Karpas-422 (cell line): Measurements from ENCODE around the gene CRB2. TPM values are rescaled to one million over a fixed set of nuclear protein-coding genes. Genes with fewer than 3 reads are reported as not detected.
A peak's percentile ranks its signal among the peaks of the same experiment; 100 is the strongest.

Experiments
- DNase-seq: peaks from one replicate; pipeline ENCODE4 v3.0.0-alpha.2; 2015
- H2AFZ ChIP-seq: fragments of 200-600 bp; sonication (generic); 2 replicates; pipeline ENCODE4 v1.6.1; 2014; ENCODE audit warnings: antibody characterized with exemption, low read length, mixed read lengths
- H3K27ac ChIP-seq: fragments of 200-600 bp; sonication (generic); 2 replicates; pipeline ENCODE4 v1.5.1; 2014; ENCODE audit warnings: mild to moderate bottlenecking, low read length, moderate library complexity
- H3K27me3 ChIP-seq: fragments of 200-600 bp; sonication (generic); 2 replicates; pipeline ENCODE4 v1.6.1; 2014; ENCODE audit warnings: low read length, mixed read lengths
- H3K36me3 ChIP-seq: fragments of 200-600 bp; sonication (generic); 2 replicates; pipeline ENCODE4 v1.6.1; 2014; ENCODE audit warnings: low read length, mixed read lengths; ENCODE audit not compliant: insufficient read depth
- H3K4me1 ChIP-seq: fragments of 200-600 bp; sonication (generic); 2 replicates; pipeline ENCODE4 v1.6.1; 2014; ENCODE audit warnings: mild to moderate bottlenecking, low read length, mixed read lengths
- H3K4me2 ChIP-seq: fragments of 200-600 bp; sonication (generic); 2 replicates; pipeline ENCODE4 v1.6.1; 2014; ENCODE audit warnings: low read length, low read depth, mild to moderate bottlenecking; ENCODE audit not compliant: poor library complexity, severe bottlenecking
- H3K4me3 ChIP-seq: fragments of 200-600 bp; sonication (generic); 2 replicates; pipeline ENCODE4 v1.5.1; 2014; ENCODE audit warnings: mild to moderate bottlenecking, antibody characterized with exemption, low read length, mixed read lengths
- H3K79me2 ChIP-seq: fragments of 200-600 bp; sonication (generic); 2 replicates; pipeline ENCODE4 v1.6.1; 2014; ENCODE audit warnings: mild to moderate bottlenecking, low read length, mixed read lengths
- H3K9ac ChIP-seq: fragments of 200-600 bp; sonication (generic); 2 replicates; pipeline ENCODE4 v1.6.0; 2014; ENCODE audit warnings: low read length
- H3K9me2 ChIP-seq: fragments of 200-600 bp; sonication (generic), shearing (Covaris generic); replicated peaks from 2 replicates; pipeline ENCODE4 v1.6.0; 2014; ENCODE audit warnings: mild to moderate bottlenecking, low read length, moderate library complexity; ENCODE audit not compliant: insufficient read depth
- H3K9me3 ChIP-seq: fragments of 300-700, 200-600 bp; sonication (generic); 2 replicates; pipeline ENCODE4 v1.6.1; 2014; ENCODE audit warnings: low read length, mixed read lengths
- H4K20me1 ChIP-seq: fragments of 200-600 bp; sonication (generic); 2 replicates; pipeline ENCODE4 v1.6.1; 2014; ENCODE audit warnings: mild to moderate bottlenecking, antibody characterized with exemption, low read length, low read depth; ENCODE audit not compliant: insufficient read depth
- total RNA-seq: library from RNA; depleted of rRNA; stranded (reverse); fragments of >200 nt; shearing (Covaris generic); gene quantifications from 2 replicates; pipeline ENCODE4 v1.2.3, GENCODE V29; 2014; ENCODE audit warnings: low replicate concordance

Gene CRB2
- total RNA-seq, 1 experiment from 2014 or later: not detected

DNA sequence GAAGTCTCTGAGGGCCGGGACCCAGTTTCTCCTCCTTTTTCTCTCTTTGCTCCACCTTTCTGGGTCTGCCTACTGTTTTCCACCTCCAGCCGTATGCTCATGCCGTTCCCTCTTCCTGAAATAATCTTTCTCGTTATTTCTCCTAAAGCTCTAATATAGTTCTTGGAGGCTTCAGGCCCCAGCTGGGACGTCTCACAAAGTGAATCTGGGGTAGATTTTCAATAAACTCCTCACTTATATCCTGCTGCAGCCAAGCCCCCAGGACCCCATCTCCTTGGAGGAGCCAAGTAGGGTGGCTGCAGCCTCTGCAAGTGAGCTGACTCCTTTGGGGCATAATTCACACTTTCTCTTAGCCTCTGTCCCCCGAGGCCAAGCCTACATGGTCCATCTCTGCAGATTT, 14.2 kb upstream of the CRB2 start:
- H3K27ac ChIP-seq: no peak overlapping the region
- H3K27me3 ChIP-seq: no peaks in the 10 kb centered on the region
- peaks cover 51% of the 10 kb centered on the region for H3K4me1 ChIP-seq
- no peaks in the 10 kb centered on the region for H3K9me3 ChIP-seq
- DNase-seq: no peak
- no peaks in the 10 kb centered on the region for H3K36me3 ChIP-seq
- peak overlapping the region; percentile 18; the same call in 1 of the 2 replicates for H2AFZ ChIP-seq
- no peaks in the 10 kb centered on the region for H3K9me2 ChIP-seq
- no peaks in the 10 kb centered on the region for H3K79me2 ChIP-seq
- H3K4me2 ChIP-seq: no peak overlapping the region
- no peak overlapping the region for H3K4me3 ChIP-seq
- H3K9ac ChIP-seq: peak overlapping the region; percentile 3; the same call in 1 of the 2 replicates
- no peaks in the 10 kb centered on the region for H4K20me1 ChIP-seq

DNA sequence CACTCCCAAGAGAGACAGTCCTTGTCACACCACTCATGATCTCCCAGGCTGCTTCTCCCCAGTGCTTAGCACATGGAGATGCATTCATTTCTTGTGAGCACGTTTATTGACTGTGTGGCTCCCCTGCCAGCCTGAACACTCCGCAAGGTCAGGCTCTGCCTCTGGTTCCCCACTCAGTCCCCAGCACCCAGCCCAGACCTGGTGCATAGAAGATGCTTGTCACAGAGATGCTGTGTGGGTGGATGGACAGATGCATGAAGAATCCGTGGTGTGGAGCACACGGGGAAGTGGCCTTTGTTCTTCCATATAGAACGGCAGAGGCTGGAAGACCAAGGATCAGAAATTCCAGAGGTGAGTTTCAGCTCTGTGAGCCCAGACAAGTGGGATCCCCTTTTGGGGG, 13.8 kb upstream of the CRB2 start:
- no peaks in the 10 kb centered on the region for H3K9me3 ChIP-seq
- DNase-seq: no peak
- H3K27ac ChIP-seq: no peak overlapping the region
- peak overlapping the region; percentile 3; the same call in 1 of the 2 replicates for H3K9ac ChIP-seq
- H3K27me3 ChIP-seq: no peaks in the 10 kb centered on the region
- H2AFZ ChIP-seq: peak overlapping the region; percentile 18; the same call in 1 of the 2 replicates
- no peaks in the 10 kb centered on the region for H3K36me3 ChIP-seq
- H3K4me3 ChIP-seq: no peak overlapping the region
- peaks cover 51% of the 10 kb centered on the region for H3K4me1 ChIP-seq
- no peaks in the 10 kb centered on the region for H4K20me1 ChIP-seq
- no peaks in the 10 kb centered on the region for H3K9me2 ChIP-seq
- H3K4me2 ChIP-seq: no peak overlapping the region
- H3K79me2 ChIP-seq: no peaks in the 10 kb centered on the region

DNA sequence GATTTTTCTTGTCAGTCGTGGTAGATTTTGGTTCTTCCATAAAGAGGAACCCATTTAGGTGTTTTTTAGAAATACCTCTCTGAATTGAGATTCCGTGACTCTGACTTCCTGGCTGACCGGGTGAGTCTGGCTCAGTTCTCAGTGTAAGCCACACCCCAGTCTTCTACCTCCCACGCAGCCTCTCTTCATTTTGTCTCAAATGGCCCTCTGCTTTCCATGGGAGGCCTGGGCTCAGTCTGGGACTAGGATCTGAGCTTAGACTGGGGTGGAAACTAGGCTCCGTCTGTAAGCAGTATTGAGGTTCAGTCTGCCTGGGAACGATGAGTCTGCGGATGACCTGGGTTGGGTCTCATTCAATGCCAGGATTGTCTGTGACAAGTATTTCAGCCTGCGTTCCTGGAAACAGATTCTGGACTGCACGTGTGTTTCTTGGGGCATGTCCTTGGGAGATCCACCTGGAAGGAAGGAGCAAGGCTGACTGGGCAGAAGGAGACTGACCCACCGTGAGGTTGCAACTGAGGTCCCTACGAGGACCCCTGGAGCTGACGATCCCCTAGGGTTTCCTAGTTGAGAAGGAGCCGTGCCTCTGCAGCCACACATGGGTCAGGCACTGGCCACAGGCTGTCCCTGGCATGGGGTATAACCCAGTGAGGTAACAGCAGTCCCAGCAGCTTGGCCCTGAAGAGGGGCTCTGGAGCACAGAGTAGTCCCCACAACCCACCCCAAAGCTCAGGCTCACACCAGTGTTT, 12.4 kb upstream of the CRB2 start:
- Histone ChIP-seq H3K9me3 (no peaks in the 10 kb centered on the region), H3K9me2 (no peaks in the 10 kb centered on the region), H3K9ac (no peak overlapping the region), H3K4me1 (peaks cover 41% of the 10 kb centered on the region), H3K4me3 (no peak overlapping the region), H4K20me1 (no peaks in the 10 kb centered on the region), H3K79me2 (no peaks in the 10 kb centered on the region), H3K4me2 (no peak overlapping the region), H3K27me3 (no peaks in the 10 kb centered on the region), H3K36me3 (no peaks in the 10 kb centered on the region), H2AFZ (peak overlapping the region; percentile 48; the same call in 1 of the 2 replicates), H3K27ac (no peak overlapping the region)
- DNase-seq: no peak

DNA sequence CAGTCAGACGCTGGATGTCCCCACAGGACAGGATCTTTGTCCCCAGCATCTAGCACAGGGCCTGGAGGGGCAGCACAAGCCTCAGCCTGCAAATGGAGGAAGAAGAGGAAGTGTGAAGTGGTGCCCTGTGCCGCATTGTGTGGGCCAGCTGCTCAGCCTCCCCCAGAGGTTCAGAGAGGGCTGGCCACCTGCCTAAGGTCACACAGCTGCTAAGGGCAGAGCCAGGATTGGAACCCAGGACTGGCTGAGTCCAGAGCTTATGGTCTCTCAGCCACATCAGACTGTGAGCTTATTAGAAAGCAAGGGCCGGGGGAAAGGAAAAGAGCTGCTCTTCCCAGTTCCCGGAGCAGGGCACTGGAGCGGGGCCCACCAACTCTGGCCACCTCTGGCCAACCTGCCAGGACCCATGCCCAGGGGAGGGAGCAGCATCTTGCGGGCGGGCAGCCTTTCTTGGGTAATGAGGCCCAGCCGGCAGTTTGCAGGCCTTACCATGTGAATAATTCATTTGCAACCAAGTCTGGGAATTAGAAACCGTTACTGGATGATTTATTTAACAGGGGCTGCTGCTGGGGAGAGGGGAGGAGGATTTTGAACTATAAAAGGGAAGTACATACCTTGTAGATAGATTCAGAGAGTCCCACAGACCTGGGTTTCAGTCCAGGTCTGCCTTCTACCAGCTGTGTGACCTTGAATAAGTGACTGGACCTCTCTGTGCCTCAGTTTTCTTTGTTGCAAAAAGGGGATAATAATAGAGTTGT, 11.6 kb upstream of the CRB2 start:
- no peak overlapping the region for H3K4me2 ChIP-seq
- no peak for DNase-seq
- H3K9ac ChIP-seq: no peak overlapping the region

DNA sequence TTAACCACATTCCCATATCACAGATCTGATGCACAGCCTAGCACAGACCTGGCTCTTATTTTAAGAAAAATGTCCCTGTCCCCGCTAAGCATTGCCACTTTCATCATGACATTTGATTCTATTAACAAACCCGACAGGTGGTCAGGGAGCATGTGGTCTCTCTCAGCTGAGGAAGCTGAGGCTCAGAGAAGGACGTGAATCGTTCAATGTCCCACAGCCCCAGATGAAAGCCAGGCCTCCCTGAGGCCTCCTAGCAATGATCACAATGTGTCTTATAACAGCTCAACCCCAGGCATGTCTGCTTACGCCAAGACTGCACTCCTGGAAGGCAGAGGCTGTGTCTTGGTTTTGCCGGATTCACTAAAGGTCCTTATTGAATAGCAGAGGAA, 10.4 kb upstream of the CRB2 start:
- H3K9ac ChIP-seq: no peak overlapping the region
- no peaks in the 10 kb centered on the region for H3K36me3 ChIP-seq
- no peak overlapping the region for H3K4me2 ChIP-seq
- peaks cover 26% of the 10 kb centered on the region for H3K4me1 ChIP-seq
- no peaks in the 10 kb centered on the region for H3K9me2 ChIP-seq
- no peaks in the 10 kb centered on the region for H4K20me1 ChIP-seq
- no peaks in the 10 kb centered on the region for H3K9me3 ChIP-seq
- H3K4me3 ChIP-seq: no peak overlapping the region
- DNase-seq: no peak
- H3K79me2 ChIP-seq: no peaks in the 10 kb centered on the region
- no peak overlapping the region for H3K27ac ChIP-seq
- H3K27me3 ChIP-seq: no peaks in the 10 kb centered on the region
- H2AFZ ChIP-seq: no peak overlapping the region

More for the DNA sequence above, 11.6 kb upstream of the CRB2 start:
- Histone ChIP-seq H3K9me2 (no peaks in the 10 kb centered on the region), H3K27me3 (no peaks in the 10 kb centered on the region), H4K20me1 (no peaks in the 10 kb centered on the region), H2AFZ (no peak overlapping the region; the same call in 1 of the 2 replicates), H3K9me3 (no peaks in the 10 kb centered on the region), H3K4me1 (peaks cover 33% of the 10 kb centered on the region), H3K4me3 (no peak overlapping the region), H3K36me3 (no peaks in the 10 kb centered on the region), H3K79me2 (no peaks in the 10 kb centered on the region), H3K27ac (no peak overlapping the region)

DNA sequence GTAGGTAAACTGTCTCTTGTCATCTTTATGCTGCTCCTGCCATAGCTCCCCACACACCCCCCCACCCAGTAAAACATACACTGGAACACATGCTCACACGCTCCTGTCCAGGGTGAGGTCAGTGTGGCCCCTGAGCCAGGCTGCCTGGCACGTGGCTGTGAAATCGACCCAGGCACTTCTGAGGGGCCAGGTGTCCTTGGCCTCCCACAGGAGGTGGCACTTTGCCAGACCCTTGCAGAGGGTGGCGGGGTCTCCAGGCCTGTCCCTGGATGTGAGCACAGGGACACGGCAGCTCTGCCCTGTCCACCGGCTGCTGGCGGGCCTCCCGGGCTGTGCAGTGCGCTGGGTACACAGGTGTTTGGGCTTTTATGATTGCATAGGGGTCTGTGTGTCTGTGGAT, 10.0 kb upstream of the CRB2 start:
- Histone ChIP-seq H2AFZ (no peak overlapping the region), H3K79me2 (no peaks in the 10 kb centered on the region), H3K36me3 (no peaks in the 10 kb centered on the region), H3K4me2 (no peak overlapping the region), H3K4me3 (no peak overlapping the region), H3K27me3 (no peaks in the 10 kb centered on the region), H4K20me1 (no peaks in the 10 kb centered on the region), H3K9ac (no peak overlapping the region), H3K27ac (no peak overlapping the region), H3K4me1 (peaks cover 26% of the 10 kb centered on the region), H3K9me3 (no peaks in the 10 kb centered on the region), H3K9me2 (no peaks in the 10 kb centered on the region)
- no peak for DNase-seq

DNA sequence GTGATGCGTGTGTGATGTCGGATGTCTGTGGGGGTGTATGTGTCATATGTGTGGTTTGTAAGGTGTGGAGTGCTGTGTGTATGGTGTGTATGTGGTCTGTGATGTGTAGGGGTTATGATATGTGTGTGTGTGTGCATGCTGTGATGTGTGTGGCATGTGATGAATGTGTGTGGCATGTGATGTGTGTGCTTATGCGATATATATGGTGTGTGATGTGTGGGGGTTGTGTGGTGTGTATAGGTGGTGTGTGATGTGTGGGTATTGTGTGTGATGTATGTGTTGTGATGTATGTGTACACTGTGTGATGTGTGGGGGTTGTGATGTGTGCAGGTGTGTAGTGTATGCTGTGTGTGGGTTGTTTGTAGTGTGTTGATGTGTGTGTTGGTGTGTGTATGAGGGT, 9.2 kb upstream of the CRB2 start:
- Histone ChIP-seq H2AFZ (no peak overlapping the region), H3K9me2 (no peaks in the 10 kb centered on the region), H3K9me3 (no peaks in the 10 kb centered on the region), H4K20me1 (no peaks in the 10 kb centered on the region), H3K4me3 (no peak overlapping the region), H3K4me1 (peaks cover 32% of the 10 kb centered on the region), H3K79me2 (no peaks in the 10 kb centered on the region), H3K27me3 (no peaks in the 10 kb centered on the region), H3K36me3 (no peaks in the 10 kb centered on the region), H3K4me2 (no peak overlapping the region), H3K9ac (no peak overlapping the region), H3K27ac (no peak overlapping the region)
- DNase-seq: no peak

DNA sequence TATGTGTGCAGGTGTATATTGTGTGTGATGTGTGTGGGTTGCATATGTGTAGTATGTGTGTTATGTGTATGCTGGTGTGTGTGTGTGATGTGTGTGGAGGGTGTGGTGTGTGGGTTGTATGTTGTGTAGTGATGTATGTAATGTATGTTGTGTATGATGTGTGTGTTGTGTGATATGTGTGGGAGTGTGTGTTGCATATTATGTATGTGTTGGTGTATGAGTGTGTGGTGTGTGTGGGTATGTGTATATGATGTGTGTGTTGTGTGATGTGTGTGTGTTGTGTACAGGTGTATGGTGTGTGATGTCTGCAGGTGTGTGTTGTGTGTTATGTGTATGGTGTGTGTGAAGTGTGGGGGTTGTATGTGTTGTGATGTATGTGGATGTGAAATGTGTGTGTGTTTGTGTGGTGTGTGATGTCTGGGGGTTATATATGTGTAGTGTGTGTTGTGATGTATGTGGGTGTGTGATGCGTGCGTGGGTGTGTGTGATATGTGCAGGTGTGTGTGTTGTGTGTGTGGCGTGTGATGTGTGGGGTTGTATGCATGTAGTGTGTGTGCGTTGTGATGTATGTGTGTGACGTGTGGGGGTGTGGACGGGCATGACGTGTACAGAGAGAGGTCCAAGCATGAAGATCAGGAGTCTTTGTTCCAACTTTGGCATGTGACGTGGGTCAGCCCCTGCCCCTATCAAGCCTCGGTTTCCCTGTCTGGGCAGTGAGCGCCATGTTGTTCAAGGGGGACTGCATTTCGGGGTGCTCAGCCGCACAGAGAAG, 8.5 kb upstream of the CRB2 start:
- H3K9ac ChIP-seq: no peak overlapping the region
- no peak for DNase-seq
- no peaks in the 10 kb centered on the region for H3K36me3 ChIP-seq
- no peak overlapping the region for H3K4me2 ChIP-seq
- H3K4me3 ChIP-seq: no peak overlapping the region
- H3K27ac ChIP-seq: no peak overlapping the region
- H4K20me1 ChIP-seq: no peaks in the 10 kb centered on the region
- peaks cover 26% of the 10 kb centered on the region for H3K4me1 ChIP-seq
- no peaks in the 10 kb centered on the region for H3K9me3 ChIP-seq
- no peaks in the 10 kb centered on the region for H3K27me3 ChIP-seq
- no peak overlapping the region for H2AFZ ChIP-seq
- H3K79me2 ChIP-seq: no peaks in the 10 kb centered on the region
- no peaks in the 10 kb centered on the region for H3K9me2 ChIP-seq
